SK-MEL-5 (cell line): ENCODE results near the gene NTF3. TPM values are rescaled to one million over a fixed set of nuclear protein-coding genes. Genes with fewer than 3 reads are reported as not detected.
A peak's percentile ranks its signal among the peaks of the same experiment; 100 is the strongest.

Source experiments
- DNase-seq: peaks from one replicate; pipeline ENCODE4 v3.0.0-alpha.2; 2016; ENCODE audit warnings: low read depth, low spot score
- in situ Hi-C: cut with HindIII; loops from 2 replicates; pipeline ENCODE4 v1.10.0; 2016; ENCODE audit warnings: low sequenced_read_pairs, high pct_unique_total_duplicates, low pct_unique_long_range_greater_than_20kb
- total RNA-seq: library from RNA; depleted of rRNA; stranded (reverse); fragments of >200 nt; shearing (Covaris generic); gene quantifications from 2 replicates; pipeline ENCODE4 v1.2.3, GENCODE V29; 2014

NTF3 gene
- total RNA-seq, 1 experiment from 2014 or later = 0.37 TPM

DNA sequence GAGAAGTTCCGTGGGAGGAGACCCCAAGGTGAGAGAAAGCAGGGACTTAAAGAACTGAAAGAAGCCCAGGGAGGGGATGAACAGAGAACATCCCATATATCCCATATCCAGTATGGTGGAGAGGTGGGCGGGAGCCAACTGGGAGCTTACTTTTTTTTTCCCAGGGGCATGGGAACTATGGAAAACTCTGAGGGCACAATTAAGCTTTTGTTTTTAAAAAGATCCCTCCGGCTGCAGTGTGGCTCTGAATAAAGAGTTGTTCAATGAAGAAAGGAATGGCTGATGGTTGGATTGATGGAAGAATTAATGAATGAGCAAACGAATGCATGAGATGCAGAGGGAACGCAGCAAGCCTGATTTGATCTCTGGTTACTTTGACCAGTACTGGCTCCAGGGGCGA lies 12.6 kb downstream of the NTF3 start:
- in situ Hi-C loops = no loop called here
- peak; percentile 56 for DNase-seq

DNA sequence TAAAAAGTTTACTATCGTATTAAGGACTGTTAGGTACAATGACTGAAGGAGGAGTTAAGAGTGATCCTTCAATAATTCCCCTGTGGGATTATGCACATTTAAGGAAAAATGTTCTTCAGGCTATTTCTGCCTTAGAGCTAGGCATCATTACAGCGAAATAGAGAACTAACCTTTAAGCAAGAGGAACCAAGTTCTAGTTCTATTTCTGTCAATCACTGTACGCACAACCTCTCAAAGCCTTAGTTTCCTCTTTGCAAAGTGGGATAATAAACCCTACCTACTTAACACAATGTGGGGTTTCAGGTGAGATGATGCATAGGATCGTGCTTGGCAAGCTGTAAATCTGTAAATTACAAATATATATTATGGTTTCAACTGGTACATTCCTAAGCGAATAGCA lies 15.4 kb downstream of the NTF3 start:
- no peak for DNase-seq
- in situ Hi-C loops = no loop called here

DNA sequence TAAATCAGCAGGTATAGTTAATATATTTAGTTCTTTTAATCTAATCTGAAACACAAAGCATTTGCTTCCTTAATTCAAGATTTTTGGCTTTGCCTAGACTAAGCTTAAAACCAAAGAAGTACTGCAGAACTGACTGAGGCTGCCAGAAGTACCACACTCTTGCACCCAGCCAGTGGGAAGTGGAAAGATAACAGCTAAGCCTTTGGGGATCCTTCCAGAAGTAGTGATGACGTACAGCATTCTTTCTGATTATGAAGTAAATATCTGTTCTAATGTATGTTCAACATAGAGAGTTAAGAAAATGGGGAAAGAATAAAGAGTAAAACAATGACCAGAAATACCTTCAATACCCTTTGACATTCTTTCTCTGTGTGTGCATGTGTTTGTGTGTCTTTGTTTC lies 19.3 kb downstream of the NTF3 start:
- in situ Hi-C loops = no loop called here
- DNase-seq = no peak

DNA sequence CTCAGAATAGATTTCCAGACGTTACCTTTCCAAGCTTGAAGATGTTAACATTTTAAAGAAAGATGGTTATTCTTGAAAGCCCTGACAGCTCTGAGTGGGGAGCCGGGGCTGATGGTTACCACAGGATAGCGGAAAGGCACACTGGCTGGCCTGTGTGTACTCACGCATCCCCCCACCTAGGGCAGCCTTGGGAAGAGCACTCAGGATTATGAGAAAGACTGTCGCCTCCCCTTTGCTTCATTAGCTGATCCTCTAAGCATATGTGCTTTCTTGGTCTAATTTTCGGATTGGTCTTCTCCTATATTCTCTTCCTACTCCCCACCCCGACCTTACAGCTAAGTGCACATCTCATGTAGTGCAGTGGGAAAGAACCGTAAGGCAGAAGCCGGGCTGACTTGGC lies 20.7 kb downstream of the NTF3 start:
- in situ Hi-C loops = no loop called here
- no peak for DNase-seq

DNA sequence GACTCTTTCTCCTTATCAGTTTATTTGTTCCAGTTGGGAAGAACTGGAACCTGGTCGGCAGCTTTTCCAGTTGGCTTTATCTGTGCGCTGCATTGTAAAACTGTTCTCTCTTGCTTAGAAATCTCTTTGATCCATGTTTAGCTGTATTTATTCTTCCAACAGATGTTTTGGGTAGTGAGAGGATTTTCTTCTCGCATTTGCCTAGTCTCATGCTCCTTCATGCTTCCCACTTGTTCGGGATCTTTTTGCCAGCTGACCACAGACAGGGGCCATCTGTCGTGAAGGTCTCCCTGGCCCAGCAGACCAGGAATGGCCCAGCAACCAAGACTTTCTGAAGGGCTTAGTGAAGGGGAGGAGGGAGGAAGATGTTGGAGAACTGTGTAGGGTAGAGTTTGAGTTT lies 21.6 kb downstream of the NTF3 start:
- in situ Hi-C loops = no loop called here

DNA sequence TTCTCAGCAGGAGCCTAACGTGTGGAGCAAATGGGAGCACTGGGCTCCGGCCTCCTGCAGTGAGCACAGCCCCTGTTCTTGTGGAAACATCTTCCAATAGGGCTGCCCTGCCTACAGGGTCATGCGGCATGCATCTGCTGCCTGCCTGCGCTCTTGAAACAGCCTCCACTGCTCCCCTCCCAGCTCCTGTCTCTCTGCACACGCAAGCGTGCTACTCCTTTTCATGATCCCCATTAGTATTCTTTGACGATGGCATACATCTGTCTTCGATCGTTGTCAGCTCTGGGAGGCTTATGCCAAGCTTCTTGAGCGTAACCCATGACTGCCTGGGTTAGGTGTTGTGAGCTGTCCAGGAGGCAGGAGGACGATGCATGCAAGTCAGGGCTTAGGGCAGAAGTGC lies 23.1 kb downstream of the NTF3 start:
- DNase-seq = no peak
- in situ Hi-C loops = no loop called here

More for the DNA sequence above, 21.6 kb downstream of the NTF3 start:
- no peak for DNase-seq

DNA sequence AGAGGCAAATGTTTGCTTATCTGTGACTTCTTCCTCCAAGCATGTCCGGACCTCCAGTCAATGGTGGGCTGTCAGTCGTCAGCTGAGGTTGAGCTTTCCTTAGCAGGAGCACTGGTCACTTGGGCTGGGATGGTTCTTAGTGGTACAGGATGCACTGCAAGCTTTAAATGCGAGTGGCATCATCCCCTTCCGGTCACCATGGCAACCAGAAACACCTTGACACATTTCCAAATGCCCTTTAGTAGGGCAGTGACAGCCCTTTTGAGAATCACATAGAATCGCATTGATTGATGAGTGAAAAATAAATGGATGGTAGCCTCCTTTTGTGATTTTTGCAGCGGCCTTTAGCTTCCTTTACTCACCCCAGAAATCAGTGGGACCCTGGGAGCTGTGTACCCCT lies 24.1 kb downstream of the NTF3 start:
- no peak for DNase-seq
- in situ Hi-C loops = no loop called here

DNA sequence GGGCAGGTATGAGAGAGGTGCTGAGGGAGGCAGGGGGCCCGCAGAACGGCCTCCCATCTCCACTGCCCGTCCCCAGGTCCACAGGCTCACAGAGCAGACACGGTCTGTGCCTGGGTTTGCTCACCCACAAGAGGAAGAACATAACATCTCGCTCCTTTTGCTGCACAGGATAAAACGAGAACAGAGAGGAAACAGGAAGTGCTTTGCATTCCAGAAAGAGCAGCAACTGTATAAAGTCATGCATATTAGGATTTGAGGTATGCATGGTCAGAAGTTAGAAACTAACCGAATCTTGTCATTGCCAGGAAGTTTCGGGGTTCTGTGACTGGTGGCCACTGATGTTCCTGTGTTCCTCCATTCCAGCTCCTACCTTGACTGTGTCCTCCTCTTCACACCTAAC lies 25.0 kb downstream of the NTF3 start:
- in situ Hi-C loops = no loop called here
- no peak for DNase-seq

DNA sequence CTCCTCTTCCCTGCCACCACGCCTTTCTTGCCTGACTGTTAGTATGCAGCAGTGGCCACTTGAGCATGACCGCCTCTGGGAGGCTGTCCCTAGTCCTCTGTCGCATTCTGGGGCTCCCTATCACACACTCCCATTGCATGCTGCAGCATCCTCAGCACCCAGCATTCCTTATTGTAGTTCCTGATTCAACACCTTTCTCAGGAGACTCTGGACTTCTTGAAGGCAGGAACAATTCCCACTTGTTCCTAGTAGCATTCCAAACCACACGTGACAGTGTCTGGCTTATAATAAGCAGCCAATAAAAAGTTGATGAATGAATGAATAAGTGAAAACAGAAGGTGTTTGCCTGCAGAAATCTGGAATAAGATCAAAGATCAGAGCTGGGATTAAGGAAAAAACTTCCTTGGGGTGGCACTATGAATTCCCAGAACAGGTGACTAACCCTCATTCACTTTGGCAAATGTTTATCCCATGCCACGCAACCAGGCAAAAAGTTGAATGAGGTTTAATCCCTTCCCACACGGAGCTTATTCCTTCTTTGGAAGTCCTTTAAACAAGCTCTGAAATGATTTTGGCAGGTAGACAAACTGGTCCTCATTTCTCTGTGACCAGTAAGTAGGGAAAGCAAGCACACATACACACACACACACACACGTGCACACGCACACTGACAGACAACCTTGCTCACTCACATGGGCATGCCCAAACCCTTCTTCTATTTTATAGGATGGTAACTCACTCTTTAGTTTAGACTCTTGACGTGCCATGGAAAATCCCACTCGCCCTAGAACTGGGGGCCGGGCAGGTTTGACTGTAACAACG lies 26.5 kb downstream of the NTF3 start:
- in situ Hi-C loops = no loop called here
- DNase-seq = no peak

DNA sequence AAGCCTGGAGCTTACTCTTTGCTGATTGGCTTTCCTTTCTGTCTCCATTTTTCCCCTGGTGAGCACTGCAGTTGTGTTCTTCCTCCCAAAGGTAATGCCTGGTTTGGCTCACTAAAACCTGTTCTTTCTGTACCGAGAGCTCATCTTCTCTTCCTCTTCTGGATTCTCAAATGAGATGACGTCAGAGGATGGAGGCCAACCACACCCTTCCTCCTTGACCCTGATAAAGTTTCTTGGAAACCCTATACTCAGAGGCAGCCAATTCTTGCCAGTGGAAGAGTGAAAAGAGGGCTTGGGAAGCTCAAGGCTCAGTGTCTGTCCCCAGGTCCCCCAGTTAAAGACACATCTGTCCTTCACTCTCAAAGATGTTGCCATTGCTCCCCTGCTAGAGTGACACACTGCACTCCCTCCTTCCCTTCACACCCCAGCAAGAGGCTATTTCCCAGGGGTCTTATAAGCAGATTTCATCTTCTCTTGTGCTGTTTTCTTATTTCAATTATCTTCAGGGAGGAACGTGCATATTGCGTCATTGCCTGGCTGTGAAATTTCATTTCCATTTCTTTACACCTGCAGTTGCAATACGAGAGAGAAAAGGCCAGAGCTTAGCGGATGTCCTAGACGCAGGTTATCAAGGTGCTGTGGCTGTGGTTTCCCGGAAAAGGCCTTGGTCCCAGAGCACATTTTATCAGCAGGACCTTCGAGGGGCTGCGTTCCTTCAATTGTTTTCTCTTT lies 27.3 kb downstream of the NTF3 start:
- DNase-seq = no peak
- in situ Hi-C loops = no loop called here

DNA sequence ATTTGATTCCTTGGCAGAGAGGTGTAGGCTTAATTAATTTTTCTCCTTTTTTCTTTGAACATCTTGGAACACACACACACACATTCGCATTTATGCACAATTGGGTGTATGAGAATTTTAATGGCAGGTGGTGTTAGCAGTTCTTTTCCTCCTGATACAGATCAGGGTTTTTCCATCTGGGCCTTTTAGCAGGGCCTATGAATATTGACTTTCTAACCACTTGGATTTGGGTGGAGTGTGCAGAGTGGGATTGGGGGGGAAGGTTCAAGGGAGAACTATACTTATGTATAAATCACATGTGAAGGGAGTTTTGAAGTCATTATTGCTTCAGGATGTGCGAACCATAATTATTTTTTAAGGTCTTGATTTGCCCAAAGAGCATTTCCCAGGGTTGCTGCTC lies 28.9 kb downstream of the NTF3 start:
- in situ Hi-C loops = no loop called here
- DNase-seq = no peak

DNA sequence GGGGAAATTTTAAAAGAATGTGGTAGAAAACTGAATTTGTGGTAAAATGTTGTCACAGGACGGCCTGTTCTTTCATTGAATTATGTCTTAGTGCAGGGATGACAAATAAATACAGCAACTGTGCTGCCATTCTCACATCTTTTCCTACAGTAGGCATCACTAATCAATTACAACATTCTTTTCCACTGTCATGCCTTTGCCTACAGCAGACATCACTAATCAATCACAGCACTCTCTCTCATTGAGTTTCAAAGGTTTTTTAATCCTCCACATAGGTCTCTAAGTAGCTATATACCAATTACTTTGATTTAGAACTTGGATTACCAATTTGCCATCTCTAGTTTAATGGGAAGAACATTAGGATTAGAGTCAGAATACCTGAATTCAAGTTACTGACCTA lies 30.1 kb downstream of the NTF3 start:
- in situ Hi-C loops = no loop called here

DNA sequence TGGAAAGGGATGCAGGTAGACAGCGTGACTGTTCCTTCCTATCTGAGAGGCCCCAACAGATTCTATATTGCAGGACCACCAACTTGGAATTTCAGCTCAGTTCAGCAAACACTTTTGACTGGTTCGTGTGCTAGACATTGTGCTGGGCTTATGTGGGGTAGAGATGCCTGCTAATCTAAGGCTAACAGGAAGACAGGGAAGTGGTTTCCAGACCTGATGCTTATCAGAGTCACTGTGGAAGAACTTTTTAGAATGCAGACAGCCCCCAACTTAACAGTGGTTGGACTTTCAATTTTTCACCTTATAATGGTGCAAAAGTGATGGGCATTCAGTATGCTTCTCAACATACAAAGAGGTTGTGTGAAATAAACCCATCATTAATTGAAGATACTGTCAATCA lies 32.2 kb downstream of the NTF3 start:
- in situ Hi-C loops = no loop called here
- DNase-seq = no peak

More for the DNA sequence above, 30.1 kb downstream of the NTF3 start:
- no peak for DNase-seq

DNA sequence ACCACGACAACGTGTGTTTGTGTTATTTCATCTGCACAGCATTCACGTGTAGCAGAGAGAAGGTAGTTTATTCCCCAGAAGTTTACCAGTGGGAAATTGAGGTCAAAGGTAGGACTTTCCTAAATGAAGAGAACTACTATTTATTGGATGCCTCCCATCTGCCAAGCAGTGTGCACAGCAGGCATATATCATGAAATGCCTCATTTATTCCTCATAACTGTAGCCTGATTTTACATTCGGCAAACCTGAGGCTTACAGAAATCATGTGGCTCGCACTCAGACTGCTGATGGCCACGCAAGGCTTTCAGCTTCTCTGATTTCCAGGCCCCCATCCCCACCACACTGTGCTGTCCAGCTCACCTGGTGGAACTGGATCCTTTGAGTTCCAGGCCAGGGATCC lies 33.5 kb downstream of the NTF3 start:
- DNase-seq = no peak
- in situ Hi-C loops = no loop called here

DNA sequence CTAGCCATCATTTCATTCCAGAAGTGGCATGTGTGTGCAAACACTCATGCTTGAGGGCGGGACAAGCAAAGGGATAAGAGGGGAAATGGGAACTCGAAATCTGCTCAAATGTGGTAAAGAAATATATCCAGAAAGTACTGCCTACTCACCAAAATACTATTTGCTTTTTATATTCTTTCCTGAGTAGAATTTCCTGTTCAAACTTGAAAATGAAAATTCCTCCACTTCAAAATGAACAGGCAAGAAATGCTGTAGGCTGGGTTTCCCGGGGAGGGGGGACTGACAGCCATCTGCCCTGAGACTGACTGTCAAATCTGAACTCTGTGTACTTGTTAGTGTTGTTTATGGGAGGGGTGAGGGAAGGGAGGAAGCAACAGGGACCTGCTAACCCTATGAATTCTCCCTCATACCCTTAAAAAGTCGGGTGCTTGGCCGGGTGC lies 34.6 kb downstream of the NTF3 start:
- in situ Hi-C loops = no loop called here

DNA sequence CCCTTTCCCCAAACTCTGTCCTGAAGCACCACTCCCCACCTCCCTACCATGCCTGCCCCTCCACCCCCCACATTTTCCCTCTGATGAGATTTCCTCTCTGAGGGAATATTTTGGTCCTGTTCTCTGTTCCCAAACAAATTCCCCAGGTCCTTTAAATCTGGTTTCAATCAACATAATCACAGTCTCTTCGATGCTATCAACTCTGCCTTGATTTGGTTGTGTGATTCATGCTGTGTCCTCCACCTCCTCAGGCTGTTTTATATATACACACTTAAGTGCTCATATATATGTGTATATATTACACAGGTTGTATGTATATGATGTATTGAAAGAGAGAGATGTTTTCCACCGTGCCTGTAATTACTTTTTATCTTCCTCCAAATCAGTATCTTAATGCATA lies 36.0 kb downstream of the NTF3 start:
- DNase-seq = no peak
- in situ Hi-C loops = no loop called here

More for the DNA sequence above, 34.6 kb downstream of the NTF3 start:
- no peak for DNase-seq

DNA sequence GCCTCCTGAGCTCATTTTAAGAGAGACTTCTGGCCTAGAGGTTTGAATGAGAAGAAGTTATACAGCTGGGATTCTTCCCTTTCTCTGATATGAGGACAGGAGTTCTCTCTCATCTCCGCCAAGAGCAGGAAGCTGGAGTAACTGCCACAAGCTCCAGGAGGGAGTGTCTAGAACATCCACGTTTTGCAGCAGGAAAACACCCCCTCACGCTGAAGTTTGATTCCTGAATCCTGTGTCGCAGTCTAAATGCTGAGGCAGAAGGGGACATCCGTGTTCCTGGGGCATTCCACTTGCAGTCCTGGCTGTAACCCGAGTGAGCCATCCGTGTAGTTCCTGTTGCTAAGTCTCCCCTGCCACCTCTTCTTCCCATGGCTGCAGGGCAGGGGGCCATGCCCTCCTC lies 38.3 kb downstream of the NTF3 start:
- in situ Hi-C loops = no loop called here
- DNase-seq = no peak

DNA sequence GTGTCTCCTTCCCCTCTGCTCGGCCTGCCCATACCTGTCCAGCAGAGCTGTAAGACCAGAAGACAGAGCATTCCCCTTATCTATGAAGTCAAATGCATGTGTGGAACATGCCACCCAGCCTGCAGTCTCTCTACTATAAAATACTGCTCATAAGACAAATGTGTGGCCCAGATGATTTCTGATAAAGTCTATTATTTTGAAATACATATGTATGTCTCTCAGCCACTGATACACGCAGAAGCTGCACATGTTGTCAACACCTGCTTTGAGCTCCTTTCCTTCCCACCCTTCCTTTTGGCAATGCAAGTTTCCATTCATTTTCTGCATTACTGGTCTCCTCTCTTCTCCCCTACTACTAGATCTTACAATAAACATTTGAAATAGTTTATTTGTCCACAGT lies 38.8 kb downstream of the NTF3 start:
- in situ Hi-C loops = no loop called here
- DNase-seq = no peak
